ENCODE results near the gene TRIM2. TPM values are rescaled to one million over a fixed set of nuclear protein-coding genes. Genes with fewer than 3 reads are reported as not detected.
"Not testable (repeated sequence)": the region's sequence is repeated elsewhere in the genome, so short reads cannot be mapped to it uniquely, and the experiment has no call there.

TRIM2 gene
- total RNA-seq, result 146 TPM

GRCh38 chr4:153204247-153204671 lies at the start of gene TRIM2:
TRIM2 (plus strand) TSS chr4:153204443; CDS start chr4:153204531, 88 bp downstream.
- DNase-seq (ENCODE audit: low spot score), result peak; percentile 88

DNA sequence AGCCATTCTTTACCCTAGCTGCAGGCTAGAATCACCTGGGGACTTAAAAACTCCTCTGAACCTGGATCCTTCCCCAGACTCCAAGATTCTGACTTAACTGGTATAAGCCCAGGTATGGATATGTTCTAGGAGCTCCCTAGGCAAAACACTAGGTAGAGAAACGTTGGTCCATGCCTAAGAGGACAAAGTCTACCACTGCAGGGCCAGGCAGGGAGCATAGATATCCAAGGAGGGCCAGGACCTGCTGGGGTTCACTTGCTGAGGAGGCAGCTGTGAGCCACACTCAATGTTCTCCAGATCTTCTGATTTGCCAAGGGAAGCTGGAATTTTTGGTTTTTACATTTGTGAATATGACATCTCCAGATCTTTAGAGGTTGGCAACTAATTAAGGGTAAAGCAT lies 48.6 kb upstream of the TRIM2 start:
- DNase-seq (ENCODE audit: low spot score), result no peak

DNA sequence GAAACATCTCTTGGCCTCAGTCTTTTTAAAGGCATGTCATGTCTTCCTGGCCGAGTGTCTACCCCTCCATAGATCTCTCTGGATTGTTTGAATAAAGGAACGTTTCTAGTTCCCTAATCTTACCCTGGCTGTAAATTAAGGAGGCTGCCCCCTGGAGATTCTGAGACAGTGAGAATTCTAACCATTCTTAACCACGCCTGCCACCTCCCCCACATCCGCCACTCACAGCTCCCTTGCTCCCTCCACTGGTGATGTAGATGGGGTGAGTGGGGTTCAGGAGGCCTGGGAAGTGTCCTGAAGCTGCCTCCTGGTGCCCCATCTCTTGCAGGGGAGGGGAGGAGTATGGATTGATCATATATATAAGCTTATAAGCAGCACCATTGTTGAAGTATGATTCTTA lies 48.0 kb upstream of the TRIM2 start:
- DNase-seq (ENCODE audit: low spot score), result no peak

- no peak for DNase-seq (ENCODE audit: low spot score)
Measured at GRCh38 chr4:153156721-153157120, 47.5 kb upstream of the TRIM2 start.

DNA sequence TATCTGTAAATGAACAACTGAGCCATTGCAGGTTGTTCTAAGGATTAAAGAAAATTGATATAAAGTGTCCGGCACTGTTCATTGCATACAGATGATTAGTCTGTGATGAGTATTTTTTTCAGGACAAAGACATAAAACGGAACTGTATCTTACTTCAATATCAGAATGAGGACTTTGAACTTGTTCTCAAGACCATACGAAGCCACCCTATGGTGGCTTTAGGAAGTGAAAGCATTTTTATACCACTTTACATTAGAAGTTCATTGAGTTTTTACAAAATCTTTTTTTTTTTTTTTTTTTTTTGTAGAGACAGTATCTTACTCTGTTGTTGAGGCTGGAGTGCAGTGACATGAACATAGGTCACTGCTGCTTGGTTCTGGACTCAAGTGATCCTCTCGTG lies 45.2 kb upstream of the TRIM2 start:
- no peak for DNase-seq (ENCODE audit: low spot score)

DNA sequence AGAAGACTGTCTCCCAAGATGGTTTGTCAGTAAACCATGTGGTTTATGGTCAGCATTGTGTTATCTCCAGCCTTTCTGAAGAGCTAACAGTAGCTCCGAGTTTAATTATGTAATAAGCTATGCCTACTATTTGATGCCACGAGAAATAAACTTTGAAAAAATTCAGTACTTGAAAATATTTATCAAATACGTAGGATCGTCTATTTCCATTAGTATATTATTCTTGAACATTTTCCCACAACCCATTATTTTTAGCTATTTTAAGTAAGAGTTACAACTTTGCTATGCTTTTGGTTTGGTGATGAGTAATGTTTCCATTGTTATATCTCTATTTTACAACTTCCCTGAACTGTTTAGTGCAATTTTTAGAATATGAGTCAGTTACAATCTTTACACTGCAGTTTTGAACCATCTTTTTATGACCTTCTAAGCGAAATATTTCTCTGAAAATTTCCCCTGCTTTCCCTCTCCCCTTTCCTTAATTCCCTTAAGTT lies 44.5 kb upstream of the TRIM2 start:
- DNase-seq (ENCODE audit: low spot score), result no peak

GRCh38 chr4:153160821-153161220 lies 43.4 kb upstream of the TRIM2 start:
- DNase-seq (ENCODE audit: low spot score), result no peak

- no peak for DNase-seq (ENCODE audit: low spot score)
Measured at GRCh38 chr4:153161226-153161963, 42.8 kb upstream of the TRIM2 start.

DNA sequence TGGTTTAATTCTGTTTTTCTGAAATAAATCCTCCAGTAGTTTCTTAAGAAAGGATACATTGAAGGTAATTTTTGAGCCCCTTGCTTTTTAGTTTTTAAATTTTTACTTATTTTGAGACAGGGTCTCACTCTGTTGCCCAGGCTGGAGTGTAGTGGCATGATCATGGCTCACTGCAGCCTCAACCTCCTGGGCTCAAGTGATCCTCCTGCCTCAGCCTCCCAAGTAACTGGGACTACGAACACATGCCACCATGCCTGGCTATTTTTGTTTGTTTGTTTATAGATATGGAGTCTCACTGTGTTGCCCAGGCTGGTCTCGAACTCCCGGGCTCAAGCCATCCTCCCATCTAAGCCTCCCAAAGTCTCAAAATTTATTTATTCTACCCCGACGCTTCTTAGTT lies 39.0 kb upstream of the TRIM2 start:
- not testable (repeated sequence) for DNase-seq (ENCODE audit: low spot score)

DNA sequence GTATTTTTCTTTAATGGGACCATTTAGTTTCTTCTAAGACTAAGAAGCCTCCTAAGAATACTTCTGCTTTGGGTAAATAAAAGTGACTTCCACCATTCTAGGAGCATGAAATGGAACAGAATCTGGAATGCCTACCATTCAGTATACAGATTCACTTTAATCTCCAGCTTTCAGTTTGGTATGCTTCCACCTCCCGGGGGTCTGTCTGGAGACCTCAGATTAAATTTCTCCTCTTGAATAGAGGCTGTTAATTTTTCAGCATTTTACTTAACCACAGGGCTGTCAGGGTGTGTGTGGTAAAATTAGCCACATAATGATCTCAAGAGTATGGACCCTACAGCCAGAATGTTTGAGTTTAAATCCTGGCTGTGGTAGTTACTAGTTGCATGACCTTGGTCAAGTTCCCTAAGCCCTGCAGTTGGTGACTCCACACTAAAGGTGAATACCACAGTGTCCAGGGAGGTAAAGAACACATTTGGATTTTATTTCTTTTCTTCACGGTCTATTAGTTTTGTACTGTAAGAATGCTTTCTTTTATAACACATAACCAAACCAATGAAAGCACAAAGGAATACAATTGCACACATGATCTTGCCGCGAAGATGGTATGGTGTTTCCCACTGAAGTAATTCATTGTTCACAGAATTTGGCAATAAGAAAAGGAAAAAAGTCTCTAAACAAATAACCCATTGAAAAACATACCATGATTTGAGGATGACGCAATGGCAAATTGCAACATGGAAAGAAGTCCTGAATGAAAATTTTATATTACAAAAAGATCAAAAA lies 37.3 kb upstream of the TRIM2 start:
- DNase-seq (ENCODE audit: low spot score), result no peak

GRCh38 chr4:153169776-153170175 lies 34.5 kb upstream of the TRIM2 start:
- no peak for DNase-seq (ENCODE audit: low spot score)

- no peak for DNase-seq (ENCODE audit: low spot score)
Measured at GRCh38 chr4:153170407-153170806, 33.8 kb upstream of the TRIM2 start.

DNA sequence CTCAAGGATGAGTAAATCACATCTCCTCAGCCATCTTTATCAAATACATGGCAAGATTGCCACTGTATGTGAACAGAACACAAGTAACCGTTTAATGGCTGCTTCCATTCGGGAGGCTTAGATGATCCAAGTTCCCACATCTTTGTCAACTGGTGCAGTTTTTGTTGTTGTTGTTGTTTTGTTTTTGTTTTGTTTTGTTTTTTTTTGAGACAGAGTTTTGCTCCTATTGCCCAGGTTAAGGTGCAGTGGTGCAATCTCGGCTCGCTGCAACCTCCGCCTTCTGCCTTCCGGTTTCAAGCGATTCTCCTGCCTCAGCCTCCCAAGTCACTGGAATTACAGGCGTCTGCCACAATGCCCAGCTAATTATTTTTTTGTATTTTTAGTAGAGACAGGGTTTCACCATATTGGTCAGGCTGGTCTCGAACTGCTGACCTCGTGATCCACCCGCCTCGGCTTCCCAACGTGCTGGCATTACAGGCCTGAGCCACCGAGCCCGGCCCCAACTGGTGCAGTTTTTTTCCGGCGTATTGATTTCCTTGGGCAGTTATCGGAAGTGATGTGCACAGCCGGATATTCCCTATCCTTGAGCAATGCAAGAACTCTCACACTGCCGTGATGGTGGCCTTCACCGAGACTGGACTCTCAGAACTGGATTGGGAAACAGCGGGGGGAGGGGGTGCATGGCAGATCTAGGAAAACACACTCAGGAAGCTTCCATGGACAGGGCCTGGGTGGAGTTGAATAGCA lies 29.2 kb upstream of the TRIM2 start:
- DNase-seq (ENCODE audit: low spot score), result no peak

GRCh38 chr4:153176938-153177337 lies 27.3 kb upstream of the TRIM2 start:
- DNase-seq (ENCODE audit: low spot score), result no peak

GRCh38 chr4:153177841-153178240 lies 26.4 kb upstream of the TRIM2 start:
- DNase-seq (ENCODE audit: low spot score), result no peak

- no peak for DNase-seq (ENCODE audit: low spot score)
Measured at GRCh38 chr4:153179100-153179499, 25.1 kb upstream of the TRIM2 start.

- no peak for DNase-seq (ENCODE audit: low spot score)
Measured at GRCh38 chr4:153181293-153181692, 22.9 kb upstream of the TRIM2 start.

DNA sequence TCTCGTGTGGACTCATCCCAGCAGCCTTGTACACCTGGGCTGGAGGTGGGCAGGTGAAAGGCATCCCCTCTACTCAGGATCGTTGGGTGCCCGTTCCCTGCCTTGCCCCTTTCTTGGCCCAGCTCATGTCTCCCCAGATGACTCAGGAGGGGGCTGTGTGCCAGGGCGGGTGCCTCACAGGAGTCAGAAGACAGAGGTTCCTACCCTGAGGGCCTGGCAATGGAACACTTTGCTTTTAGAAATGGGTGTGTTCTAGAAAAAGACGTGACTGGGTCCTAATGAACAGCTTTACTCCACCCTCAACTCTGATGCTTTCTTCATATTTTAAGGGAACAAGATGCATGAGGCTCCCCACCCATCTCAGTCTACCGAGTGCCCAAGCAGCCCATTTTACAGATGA lies 22.5 kb upstream of the TRIM2 start:
- DNase-seq (ENCODE audit: low spot score), result no peak

GRCh38 chr4:153183146-153183545 lies 21.1 kb upstream of the TRIM2 start:
- no peak for DNase-seq (ENCODE audit: low spot score)

DNA sequence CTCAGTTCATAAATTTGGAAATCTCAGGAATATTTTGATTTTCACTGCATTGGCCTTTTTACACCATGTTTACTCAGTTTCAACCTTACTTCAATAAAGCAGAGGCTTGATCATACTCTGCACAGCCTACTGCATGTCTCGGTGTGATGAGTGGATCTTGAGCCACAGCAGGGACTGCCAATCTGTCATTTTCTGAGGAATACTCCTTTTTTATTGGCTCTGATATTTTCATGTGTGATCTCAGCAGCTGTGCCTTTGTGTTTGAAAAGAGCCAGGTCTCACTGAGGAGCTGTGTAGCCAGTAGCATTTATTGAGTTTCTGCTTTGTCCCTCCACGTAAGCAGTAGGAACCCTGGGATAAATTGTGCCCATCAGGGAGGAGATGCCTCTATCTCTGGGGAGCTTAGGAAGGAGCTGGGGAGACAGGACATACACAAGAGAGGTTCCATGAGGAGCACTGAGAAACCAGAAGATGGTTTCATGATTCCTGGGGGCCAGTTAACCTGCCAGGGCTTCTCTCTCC lies 18.9 kb upstream of the TRIM2 start:
- no peak for DNase-seq (ENCODE audit: low spot score)

DNA sequence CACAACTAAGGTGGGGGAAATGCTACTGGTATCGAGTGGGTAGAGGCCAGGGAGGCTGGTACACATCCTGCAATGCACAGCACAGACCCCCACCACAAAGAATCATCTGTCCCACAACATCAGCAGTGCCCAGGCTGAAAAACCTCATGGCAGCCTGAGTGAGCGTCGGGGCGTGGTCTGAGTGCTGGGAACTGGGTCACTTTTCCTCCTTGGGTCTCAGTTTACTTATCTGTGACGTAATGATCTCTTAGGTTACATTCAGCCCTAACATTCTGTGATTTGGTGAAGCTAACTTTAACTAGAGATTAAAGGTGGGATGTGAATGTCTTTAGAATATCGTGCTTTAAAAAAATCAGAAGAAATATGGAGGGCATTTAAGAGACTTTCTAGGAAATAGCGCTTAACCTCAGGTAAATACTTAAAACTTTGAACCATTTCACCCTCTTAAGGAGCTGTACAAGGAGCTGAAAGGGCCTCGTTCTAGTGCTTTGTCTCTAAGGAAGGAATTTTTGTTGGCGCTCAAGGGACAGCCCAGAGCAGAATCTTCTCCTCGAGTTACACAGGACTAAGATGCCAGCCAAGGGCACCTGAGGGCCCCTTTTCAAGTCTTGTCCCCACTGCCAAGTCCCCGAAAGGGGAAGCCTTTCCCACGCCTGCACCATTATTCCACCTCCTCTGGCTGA lies 18.1 kb upstream of the TRIM2 start:
- no peak for DNase-seq (ENCODE audit: low spot score)

Measured in mucosa of gallbladder (tissue), 1 donor.